HepG2 (cell line): ENCODE data around the gene WNK4. TPM values are rescaled to one million over a fixed set of nuclear protein-coding genes. Genes with fewer than 3 reads are reported as not detected.

Source experiments
- ATF7 ChIP-seq, 2 experiments: fragments of 450-650 bp in 1 of 2; sonication (generic) in 1 of 2; formaldehyde crosslinking in 1 of 2; IDR thresholded peaks; 2 replicates each; pipeline versions ENCODE4 v1.4.0 to v1.6.1; 2016 to 2020; ENCODE audit warnings: antibody characterized with exemption in 1 of 2, mild to moderate bottlenecking in 1 of 2, missing genetic modification reagents in 1 of 2
- CEBPG ChIP-seq: IDR thresholded peaks from 2 replicates; pipeline ENCODE4 v1.6.1; 2016
- CHD4 ChIP-seq: fragments of 200-600 bp; sonication (generic); IDR thresholded peaks from 2 replicates; pipeline ENCODE4 v1.7.0; 2017; ENCODE audit warnings: mild to moderate bottlenecking, low read length, borderline replicate concordance
- FOXC1 ChIP-seq: sonication (generic); formaldehyde crosslinking; IDR thresholded peaks from 2 replicates; pipeline ENCODE4 v1.8.0; 2022; ENCODE audit warnings: mild to moderate bottlenecking, missing genetic modification reagents, borderline replicate concordance
- ISX ChIP-seq: sonication (generic); formaldehyde crosslinking; conservative IDR thresholded peaks from 2 replicates; pipeline ENCODE4 v1.5.0; 2020; ENCODE audit warnings: missing genetic modification reagents
- POLR2AphosphoS5 ChIP-seq: IDR thresholded peaks from 2 replicates; pipeline ENCODE4 v1.6.1; 2012; ENCODE audit warnings: low read depth, low read length
- RXRB ChIP-seq: IDR thresholded peaks from 2 replicates; pipeline ENCODE4 v1.6.1; 2016; ENCODE audit warnings: borderline replicate concordance, missing genetic modification reagents, missing compliant biosample characterization
- SNAPC2 ChIP-seq: sonication (generic); formaldehyde crosslinking; IDR thresholded peaks from 2 replicates; pipeline ENCODE4 v1.8.1; 2022; ENCODE audit warnings: mild to moderate bottlenecking, missing genetic modification reagents
- ZC3H4 ChIP-seq: sonication (generic); formaldehyde crosslinking; IDR thresholded peaks from 2 replicates; pipeline ENCODE4 v1.4.0; 2020; ENCODE audit warnings: missing genetic modification reagents, borderline replicate concordance
- ZIK1 ChIP-seq: sonication (generic); formaldehyde crosslinking; IDR thresholded peaks from 2 replicates; pipeline ENCODE4 v1.5.0; 2020; ENCODE audit warnings: mild to moderate bottlenecking, low read depth, missing genetic modification reagents, borderline replicate concordance
- ZNF12 ChIP-seq: sonication (generic); formaldehyde crosslinking; IDR thresholded peaks from 2 replicates; pipeline ENCODE4 v1.5.0; 2020; ENCODE audit warnings: missing genetic modification reagents
- ZNF253 ChIP-seq: sonication (generic); formaldehyde crosslinking; IDR thresholded peaks from 2 replicates; pipeline ENCODE4 v1.8.0; 2022; ENCODE audit warnings: mild to moderate bottlenecking, missing genetic modification reagents, borderline replicate concordance
- ZNF264 ChIP-seq: sonication (generic); formaldehyde crosslinking; IDR thresholded peaks from 2 replicates; pipeline ENCODE4 v1.4.0; 2020; ENCODE audit warnings: missing genetic modification reagents
- ZNF563 ChIP-seq: sonication (generic); formaldehyde crosslinking; IDR thresholded peaks from 2 replicates; pipeline ENCODE4 v1.8.0; 2022; ENCODE audit warnings: mild to moderate bottlenecking, moderate library complexity, missing genetic modification reagents
- ZNF629 ChIP-seq: sonication (generic); formaldehyde crosslinking; conservative IDR thresholded peaks from 2 replicates; pipeline ENCODE4 v1.5.0; 2020; ENCODE audit warnings: missing genetic modification reagents
- ZNF670 ChIP-seq: sonication (generic); formaldehyde crosslinking; IDR thresholded peaks from 2 replicates; pipeline ENCODE4 v1.8.0; 2022; ENCODE audit warnings: mild to moderate bottlenecking, missing genetic modification reagents, borderline replicate concordance
- polyA plus RNA-seq, 8 experiments: library from polyadenylated mRNA; depleted of rRNA in 3 of 8; stranded (reverse) in 7 of 8; unstranded in 1 of 8; fragments of >200 nt; fragmentation: Illumina TruSeq in 4 of 8; extraction: Trizol in 4 of 8; gene quantifications; 2 replicates each; pipeline versions ENCODE4 v1.2.1 to v1.2.3, GENCODE V29; 2011 to 2016; ENCODE audit warnings: low read depth in 4 of 8, missing spikeins in 1 of 8, mixed read lengths in 1 of 8; ENCODE audit not compliant: insufficient read depth in 1 of 8
- total RNA-seq, 5 experiments: library from RNA; depleted of rRNA; stranded (reverse); fragments of >200 nt; fragmentation: Illumina TruSeq; extraction: Trizol; gene quantifications; 2 replicates each; pipeline ENCODE4 v1.2.3, GENCODE V29; 2016; ENCODE audit warnings: low read depth in 1 of 5
- TF ChIP-seq, protein P1 (sequence below): sonication (generic); formaldehyde crosslinking; IDR thresholded peaks from 2 replicates; pipeline ENCODE4 v1.8.0; 2023; ENCODE audit warnings: mild to moderate bottlenecking, missing genetic modification reagents
- TF ChIP-seq, protein P2 (sequence below): sonication (generic); formaldehyde crosslinking; conservative IDR thresholded peaks from 2 replicates; pipeline ENCODE4 v1.4.0; 2020; ENCODE audit warnings: mild to moderate bottlenecking, missing genetic modification reagents, moderate library complexity
- TF ChIP-seq, protein P3 (sequence below): sonication (generic); formaldehyde crosslinking; IDR thresholded peaks from 2 replicates; pipeline ENCODE4 v1.8.0; 2022; ENCODE audit warnings: mild to moderate bottlenecking, missing genetic modification reagents; ENCODE audit not compliant: insufficient replicate concordance
- TF ChIP-seq, protein P4 (sequence below): sonication (generic); formaldehyde crosslinking; conservative IDR thresholded peaks from 2 replicates; pipeline ENCODE4 v1.8.0; 2022; ENCODE audit warnings: low read depth, missing genetic modification reagents
- TF ChIP-seq, protein P5 (sequence below): IDR thresholded peaks from 2 replicates; pipeline ENCODE4 v1.6.1; 2016; ENCODE audit warnings: mild to moderate bottlenecking, missing biosample characterization, missing genetic modification reagents

The WNK4 gene
- total and polyA plus RNA-seq, 2 of the 13 experiments (the other 11 are each of a cell fraction or from before 2014, with no cell fraction given), result 2.7 to 13.7 TPM

DNA sequence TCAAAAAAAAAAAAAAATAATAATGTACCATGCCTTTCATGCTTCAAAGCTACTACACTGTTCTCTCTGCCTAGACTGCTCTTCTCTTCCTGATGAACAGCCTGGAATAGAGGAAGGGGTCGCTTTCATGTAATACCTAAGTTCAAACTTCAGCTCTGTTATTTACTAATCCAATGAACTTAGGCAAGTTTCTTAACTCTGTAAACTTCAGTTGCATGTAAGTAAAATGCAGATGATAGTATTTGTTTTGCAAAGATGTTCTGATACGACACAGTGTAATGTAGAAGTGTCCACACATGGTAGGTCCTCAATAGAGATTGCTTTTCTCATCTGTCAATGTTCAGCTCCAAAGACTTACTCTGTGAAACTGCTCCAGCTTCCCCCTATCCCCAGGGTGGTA is 11.5 kb downstream of the WNK4 start (continued):
- TF ChIP-seq ZNF253 (CRISPR knock-in tag) (no peak), CHD4 (no peak), ZNF629 (CRISPR knock-in tag) (no peak), ZNF670 (no peak), ISX (CRISPR knock-in tag) (no peak), ZC3H4 (CRISPR knock-in tag) (no peak), ZNF12 (no peak), FOXC1 (CRISPR knock-in tag) (no peak), SNAPC2 (CRISPR knock-in tag) (no peak), ZIK1 (CRISPR knock-in tag) (no peak), ATF7 (IDR thresholded peaks at IDR 0.05) (0 out of 2 replicates have a peak, but pooled peaks have one; percentile 19), ATF7 (CRISPR knock-in tag; IDR thresholded peaks at IDR 0.05) (no peak), CEBPG (CRISPR knock-in tag) (peak; percentile 69), POLR2AphosphoS5 (peak; percentile 15; the same call in 1 of the 2 replicates), ZNF264 (CRISPR knock-in tag) (no peak), ZNF563 (no peak), RXRB (CRISPR knock-in tag) (peak; percentile 58; the same call in 1 of the 2 replicates)
- TF ChIP-seq, protein P1, sequence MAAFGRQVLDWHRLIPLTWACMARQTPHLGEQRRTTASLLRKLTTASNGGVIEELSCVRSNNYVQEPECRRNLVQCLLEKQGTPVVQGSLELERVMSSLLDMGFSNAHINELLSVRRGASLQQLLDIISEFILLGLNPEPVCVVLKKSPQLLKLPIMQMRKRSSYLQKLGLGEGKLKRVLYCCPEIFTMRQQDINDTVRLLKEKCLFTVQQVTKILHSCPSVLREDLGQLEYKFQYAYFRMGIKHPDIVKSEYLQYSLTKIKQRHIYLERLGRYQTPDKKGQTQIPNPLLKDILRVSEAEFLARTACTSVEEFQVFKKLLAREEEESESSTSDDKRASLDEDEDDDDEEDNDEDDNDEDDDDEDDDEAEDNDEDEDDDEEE (CRISPR knock-in tag), result no peak
- TF ChIP-seq, protein P2, sequence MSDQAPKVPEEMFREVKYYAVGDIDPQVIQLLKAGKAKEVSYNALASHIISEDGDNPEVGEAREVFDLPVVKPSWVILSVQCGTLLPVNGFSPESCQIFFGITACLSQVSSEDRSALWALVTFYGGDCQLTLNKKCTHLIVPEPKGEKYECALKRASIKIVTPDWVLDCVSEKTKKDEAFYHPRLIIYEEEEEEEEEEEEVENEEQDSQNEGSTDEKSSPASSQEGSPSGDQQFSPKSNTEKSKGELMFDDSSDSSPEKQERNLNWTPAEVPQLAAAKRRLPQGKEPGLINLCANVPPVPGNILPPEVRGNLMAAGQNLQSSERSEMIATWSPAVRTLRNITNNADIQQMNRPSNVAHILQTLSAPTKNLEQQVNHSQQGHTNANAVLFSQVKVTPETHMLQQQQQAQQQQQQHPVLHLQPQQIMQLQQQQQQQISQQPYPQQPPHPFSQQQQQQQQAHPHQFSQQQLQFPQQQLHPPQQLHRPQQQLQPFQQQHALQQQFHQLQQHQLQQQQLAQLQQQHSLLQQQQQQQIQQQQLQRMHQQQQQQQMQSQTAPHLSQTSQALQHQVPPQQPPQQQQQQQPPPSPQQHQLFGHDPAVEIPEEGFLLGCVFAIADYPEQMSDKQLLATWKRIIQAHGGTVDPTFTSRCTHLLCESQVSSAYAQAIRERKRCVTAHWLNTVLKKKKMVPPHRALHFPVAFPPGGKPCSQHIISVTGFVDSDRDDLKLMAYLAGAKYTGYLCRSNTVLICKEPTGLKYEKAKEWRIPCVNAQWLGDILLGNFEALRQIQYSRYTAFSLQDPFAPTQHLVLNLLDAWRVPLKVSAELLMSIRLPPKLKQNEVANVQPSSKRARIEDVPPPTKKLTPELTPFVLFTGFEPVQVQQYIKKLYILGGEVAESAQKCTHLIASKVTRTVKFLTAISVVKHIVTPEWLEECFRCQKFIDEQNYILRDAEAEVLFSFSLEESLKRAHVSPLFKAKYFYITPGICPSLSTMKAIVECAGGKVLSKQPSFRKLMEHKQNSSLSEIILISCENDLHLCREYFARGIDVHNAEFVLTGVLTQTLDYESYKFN (CRISPR knock-in tag), result peak; percentile 90
- TF ChIP-seq, protein P3, sequence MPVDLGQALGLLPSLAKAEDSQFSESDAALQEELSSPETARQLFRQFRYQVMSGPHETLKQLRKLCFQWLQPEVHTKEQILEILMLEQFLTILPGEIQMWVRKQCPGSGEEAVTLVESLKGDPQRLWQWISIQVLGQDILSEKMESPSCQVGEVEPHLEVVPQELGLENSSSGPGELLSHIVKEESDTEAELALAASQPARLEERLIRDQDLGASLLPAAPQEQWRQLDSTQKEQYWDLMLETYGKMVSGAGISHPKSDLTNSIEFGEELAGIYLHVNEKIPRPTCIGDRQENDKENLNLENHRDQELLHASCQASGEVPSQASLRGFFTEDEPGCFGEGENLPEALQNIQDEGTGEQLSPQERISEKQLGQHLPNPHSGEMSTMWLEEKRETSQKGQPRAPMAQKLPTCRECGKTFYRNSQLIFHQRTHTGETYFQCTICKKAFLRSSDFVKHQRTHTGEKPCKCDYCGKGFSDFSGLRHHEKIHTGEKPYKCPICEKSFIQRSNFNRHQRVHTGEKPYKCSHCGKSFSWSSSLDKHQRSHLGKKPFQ (CRISPR knock-in tag), result no peak
- TF ChIP-seq, protein P4, sequence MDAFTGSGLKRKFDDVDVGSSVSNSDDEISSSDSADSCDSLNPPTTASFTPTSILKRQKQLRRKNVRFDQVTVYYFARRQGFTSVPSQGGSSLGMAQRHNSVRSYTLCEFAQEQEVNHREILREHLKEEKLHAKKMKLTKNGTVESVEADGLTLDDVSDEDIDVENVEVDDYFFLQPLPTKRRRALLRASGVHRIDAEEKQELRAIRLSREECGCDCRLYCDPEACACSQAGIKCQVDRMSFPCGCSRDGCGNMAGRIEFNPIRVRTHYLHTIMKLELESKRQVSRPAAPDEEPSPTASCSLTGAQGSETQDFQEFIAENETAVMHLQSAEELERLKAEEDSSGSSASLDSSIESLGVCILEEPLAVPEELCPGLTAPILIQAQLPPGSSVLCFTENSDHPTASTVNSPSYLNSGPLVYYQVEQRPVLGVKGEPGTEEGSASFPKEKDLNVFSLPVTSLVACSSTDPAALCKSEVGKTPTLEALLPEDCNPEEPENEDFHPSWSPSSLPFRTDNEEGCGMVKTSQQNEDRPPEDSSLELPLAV (CRISPR knock-in tag), result no peak
- TF ChIP-seq, protein P5, sequence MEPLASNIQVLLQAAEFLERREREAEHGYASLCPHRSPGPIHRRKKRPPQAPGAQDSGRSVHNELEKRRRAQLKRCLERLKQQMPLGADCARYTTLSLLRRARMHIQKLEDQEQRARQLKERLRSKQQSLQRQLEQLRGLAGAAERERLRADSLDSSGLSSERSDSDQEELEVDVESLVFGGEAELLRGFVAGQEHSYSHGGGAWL, result no peak
